ENCODE measurements around the gene MYO6.
"Not testable (repeated sequence)": the region's sequence is repeated elsewhere in the genome, so short reads cannot be mapped to it uniquely, and the experiment has no call there.

The MYO6 gene

DNA sequence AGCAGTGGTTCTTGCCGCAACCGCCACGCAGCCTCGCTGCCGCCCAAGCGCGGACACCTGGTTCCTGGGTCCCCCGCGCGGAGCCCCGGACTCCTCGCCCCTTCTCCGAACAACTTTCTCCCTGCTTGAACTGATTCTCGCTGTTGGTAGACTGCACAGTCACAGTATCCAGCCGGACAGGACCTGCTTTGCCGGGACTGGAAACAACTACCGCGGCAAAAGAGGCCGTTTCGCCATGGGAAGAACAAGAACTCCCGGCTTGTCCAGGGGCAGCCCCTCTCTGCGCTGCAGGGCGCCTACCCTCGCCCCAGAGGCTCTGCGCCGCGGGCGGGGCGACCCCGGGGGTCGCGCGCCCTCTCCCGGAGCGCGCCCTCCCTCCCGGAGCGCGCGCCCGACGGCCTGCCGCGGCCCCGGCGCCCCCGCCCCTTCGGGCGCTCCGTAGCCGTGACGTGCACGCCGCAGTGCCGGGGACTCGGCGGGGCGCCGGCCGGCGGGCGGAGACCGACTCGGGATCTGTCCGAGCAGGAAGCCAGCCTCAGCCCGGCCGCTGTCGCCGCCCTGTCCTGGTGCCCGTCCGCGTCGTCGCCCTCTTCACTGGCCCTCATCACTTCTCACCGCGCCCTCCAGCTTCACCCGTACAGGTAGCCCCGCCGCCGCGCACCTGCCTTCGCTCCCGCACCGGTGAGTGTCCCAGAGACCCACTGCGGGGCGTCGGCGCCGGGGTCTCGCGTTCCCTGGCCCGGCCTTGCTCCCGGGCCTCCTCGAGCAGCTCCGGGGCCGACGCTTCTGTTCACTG, at the start of gene MYO6:
Gene MYO6 (plus strand): TSS at position 497 of the 796 bp plus-strand sequence. CDS start 68,309 bp downstream, outside the sequence.
- DNase-seq (ENCODE audit: low read depth in 2 of 2) = peak; percentile 12 to 30

DNA sequence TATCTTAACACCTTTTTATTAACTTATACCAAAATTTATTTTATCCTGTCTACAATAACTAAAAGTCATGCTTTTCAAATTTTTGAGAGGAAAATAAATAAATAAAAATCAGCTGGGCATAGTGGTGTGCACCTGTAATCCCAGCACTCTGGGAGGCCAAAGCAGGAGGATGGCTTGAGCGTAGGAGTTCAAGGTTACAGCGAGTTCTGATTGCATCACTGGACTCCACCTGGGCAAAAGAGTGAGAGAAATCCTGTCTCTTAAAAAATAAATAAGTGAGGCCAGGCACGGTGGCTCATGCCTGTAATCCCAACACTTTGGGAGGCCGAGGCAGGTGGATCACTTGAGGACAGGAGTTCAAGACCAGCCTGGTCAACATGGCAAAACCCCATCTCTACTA, 40.7 kb upstream of the MYO6 start:
- DNase-seq (ENCODE audit: low read depth in 2 of 2) = not testable (repeated sequence)

DNA sequence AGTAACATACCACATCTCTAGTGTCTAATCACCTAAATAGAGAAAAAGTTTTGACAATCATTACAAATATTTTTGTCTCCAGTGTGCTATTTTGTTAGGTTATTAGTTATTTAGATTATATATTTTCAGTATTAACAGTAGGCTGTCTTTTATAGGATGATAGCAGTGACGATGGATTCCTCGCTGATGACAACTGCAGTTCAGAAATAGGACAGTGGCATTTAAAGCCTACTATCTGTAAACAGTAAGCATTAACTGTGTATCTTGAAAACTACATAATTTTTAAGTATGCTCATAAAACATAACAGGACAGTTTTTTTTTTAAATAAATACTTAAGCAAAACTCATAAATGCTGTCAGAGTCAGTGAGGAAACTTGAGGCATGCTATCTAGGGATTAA, 37.9 kb upstream of the MYO6 start:
- DNase-seq (ENCODE audit: low read depth in 2 of 2) = no peak

DNA sequence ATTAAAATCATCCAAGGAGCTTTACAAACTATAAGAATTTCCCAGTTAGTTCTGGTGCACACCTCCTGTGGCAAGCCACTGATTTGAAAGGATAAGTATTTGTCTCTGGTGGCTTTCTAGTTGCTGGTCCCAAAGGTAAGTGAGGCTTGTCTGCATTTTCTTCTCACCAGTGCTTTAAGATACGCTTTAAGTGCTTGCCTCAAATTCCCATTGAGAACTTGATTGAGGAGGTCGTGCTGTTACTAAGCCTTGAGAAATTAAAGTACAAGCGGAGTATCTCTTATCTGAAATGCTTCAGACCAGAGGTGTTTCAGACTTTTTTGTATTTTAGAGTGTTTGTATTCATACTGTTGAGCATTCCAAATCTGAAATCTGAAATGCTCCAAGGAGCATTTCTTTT, 29.9 kb upstream of the MYO6 start:
- no peak for DNase-seq (ENCODE audit: low read depth in 2 of 2)

DNA sequence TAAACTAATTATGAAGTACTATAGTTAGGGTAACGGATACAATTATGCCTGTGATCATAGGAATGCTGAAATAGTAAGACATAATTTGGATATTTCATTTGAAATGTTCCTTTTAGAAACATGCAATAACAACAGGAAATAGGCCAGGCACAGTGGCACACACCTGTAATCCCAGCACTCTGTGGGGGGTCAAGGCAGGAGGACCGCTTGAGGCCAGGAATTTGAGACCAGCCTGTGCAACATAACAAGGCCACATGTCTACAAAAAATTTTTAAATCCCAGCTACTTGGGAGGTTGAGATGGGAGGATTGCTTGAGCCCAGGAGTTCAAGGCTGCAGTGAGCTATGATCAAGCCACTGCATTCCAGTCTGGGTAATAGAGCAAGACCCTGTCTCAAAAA, 25.7 kb upstream of the MYO6 start:
- DNase-seq (ENCODE audit: low read depth in 2 of 2) = no peak

DNA sequence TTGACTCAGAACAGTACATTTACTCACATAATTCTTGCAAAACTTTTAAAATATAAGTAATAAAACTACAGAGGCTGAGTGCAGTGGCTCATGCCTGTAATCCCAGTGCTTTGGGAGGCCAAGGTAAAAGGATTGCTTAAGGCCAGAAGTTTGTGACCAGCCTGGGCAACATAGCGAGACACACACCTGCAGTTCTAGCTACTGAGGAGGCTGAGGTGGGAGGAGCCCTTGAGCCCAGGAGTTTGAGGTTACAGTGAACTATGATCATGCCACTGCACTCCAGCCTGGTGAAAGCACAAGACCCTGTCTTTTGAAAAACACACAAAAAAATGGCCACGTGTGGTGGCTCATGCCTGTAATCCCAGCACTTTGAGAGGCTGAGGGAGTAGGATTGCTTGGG, 21.8 kb upstream of the MYO6 start:
- DNase-seq (ENCODE audit: low read depth in 2 of 2) = no peak

DNA sequence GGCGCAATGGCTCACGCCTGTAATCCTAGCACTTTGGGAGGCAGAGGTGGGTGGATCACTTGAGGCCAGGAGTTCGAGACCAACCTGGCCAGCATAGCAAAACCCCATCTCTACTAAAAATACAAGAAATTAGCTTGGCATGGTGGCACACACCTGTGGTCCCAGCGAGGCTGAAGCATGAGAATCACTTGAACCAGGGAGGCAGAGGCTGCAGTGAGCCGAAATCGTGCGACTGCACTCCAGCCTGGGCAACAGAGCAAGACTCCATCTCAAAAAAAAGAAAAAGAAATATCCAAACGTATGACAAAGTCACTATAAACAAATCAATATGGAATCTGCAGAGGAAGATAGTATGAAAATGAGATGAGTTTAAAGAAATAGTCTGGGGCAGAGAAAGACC, 18.0 kb upstream of the MYO6 start:
- DNase-seq (ENCODE audit: low read depth in 2 of 2) = not testable (repeated sequence)

DNA sequence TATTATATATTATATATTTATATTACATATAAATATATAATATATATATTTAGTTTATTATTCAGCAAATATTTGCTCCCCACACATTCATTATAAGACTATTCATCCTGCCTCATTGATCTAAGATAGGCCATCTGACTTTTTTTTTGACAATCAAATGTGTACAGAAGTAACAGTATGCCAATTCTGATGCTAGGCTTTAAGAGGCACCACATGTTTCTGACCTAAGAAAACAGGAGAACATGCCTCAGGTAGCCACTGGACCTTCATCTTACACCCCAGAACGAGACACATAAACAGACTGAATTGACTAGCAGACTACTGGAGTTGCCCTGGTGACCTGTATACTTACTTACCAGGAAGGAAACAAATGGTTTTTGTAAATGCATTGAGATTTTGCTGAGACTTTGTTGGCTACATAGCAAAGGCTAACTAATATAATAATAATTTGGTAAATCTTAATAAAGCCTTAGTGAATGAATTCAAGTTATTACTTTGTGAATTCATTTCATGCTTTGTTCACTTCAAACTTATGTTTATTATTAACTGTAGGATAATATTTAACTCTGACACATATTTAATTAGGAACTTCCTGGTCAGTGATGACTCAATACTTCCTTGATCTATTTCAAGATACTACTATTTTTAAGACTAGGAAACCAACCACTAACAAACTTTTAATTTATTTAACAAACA, 13.4 kb upstream of the MYO6 start:
- no peak for DNase-seq (ENCODE audit: low read depth in 2 of 2)

DNA sequence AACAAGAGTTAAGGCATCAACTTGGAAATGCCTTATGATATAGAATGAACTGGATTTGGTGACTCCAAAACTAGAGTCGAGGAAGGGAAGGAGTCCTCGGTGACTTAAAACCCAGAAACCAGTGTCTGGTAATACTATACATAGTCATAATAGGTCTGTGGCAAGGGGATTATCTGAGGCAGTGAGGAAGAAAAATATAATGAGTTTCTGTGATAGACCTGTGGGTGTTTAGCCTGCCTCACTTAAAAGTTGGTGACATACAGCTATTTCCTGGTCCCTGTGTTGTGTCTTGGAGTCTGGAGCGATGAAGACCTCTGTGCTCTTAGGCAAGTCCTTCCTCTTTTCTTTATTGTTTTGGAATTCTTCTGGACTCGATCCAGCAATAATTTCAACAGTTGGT, 5.1 kb upstream of the MYO6 start:
- no peak for DNase-seq (ENCODE audit: low read depth in 2 of 2)

DNA sequence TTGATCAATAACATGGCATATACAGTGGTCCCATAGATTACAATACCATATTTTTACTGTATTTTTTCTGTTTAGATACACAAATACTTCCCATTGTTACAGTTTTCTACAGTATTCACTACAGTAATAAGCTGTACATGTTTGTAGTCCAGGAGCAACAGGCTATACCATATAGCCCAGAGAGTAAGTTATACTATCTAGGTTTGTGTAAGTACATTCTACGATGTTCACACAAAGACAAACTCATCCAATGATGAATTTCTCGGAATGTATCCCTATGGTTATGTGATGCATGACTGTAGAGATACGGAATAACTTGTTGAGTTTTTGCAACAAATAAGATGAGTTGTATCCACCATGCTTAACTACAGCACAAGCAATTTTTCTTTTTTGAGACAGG, 3.6 kb upstream of the MYO6 start:
- no peak for DNase-seq (ENCODE audit: low read depth in 2 of 2)

DNA sequence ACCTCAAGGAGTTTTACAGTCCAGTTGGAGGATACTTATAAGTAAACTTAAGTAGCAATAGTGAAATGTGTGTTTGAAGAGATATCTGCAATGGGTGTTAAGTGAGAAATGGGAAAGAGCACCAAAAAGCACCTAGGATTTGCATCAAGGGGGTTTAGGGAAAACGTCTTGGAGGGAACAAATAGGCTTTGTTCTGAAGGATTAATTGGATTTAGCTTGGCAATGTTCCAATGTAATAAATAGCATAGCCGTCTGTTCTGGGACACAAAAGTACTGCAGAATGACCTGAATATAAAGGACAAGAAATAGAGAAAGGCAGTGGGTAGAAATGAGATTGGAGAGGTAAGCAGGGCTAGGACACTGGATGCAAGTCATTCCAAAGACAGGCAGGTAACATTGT, 2.8 kb upstream of the MYO6 start:
- no peak for DNase-seq (ENCODE audit: low read depth in 2 of 2)

DNA sequence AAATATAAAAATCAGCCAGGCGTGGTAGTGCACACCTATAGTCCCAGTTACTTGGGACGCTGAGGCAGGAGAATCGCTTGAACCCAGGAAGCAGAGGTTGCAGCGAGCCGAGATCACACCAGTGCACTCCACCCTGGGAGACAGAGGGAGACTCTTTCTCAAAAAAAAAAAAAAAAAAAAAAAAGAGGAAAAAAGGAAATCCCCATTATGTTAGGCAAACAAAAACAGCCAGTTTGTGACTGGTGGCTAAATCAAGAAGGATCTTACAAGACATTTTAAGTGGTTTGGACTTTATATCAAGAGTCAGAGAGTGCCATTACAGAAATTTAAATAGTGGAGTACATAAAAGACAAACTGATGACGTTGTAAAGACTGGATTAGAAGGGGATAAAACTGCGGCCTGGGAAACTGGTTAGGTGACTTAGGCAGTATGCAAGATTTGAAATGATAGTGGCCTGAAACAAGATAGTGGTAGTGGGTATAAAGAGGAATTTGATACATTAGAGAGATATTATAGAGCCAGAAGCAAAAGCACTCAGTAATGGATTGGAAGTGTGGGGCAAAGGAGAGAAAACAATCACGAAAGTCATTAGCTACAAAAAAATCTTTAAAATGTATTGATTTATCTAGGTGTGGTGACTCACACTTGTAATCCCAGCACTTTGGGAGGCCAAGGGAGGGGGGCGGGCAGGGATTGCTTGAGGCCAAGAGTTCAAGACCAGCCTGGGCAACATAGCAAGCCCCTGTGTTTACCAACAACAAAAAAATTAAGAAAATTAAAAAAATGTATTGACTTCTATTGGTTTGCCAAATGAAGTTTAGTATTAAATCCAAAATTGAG, 1.7 kb upstream of the MYO6 start:
- DNase-seq (ENCODE audit: low read depth in 2 of 2) = no peak

DNA sequence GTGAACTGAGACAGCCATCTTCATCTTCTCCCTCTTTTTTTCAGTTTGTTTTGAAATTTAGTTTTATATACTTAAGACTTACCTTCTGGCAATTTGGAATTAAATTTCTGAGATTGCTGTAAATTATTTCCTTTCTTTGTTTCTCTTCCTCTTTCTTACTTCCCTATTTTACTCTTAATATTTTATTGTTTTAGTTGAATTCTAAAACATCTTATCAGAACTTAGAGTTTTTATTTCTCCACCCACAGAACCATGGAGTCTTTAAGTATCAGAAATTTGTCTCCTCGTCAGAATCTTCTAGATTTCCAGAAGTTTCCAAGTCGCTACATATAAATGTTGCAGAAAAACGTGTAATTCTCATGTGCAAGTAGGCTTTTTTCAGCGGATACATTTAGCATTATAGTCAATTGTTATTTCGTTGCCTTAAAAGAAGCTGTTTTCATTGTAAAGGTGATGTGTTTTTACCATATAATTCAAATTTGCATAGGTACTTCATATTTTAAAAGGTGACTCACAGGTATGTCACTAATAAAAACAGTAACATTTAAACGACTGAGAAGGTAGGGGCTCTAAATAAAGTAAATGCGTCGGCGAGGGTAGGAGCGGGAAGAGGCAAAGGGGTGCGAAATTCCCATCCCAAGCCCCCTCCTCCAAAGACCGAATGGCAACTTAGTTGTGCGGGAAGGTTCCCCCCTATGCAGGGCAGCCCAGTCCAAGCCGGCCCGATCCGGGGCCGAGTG, 866 bp upstream of the MYO6 start:
- DNase-seq (ENCODE audit: low read depth in 2 of 2) = no peak

DNA sequence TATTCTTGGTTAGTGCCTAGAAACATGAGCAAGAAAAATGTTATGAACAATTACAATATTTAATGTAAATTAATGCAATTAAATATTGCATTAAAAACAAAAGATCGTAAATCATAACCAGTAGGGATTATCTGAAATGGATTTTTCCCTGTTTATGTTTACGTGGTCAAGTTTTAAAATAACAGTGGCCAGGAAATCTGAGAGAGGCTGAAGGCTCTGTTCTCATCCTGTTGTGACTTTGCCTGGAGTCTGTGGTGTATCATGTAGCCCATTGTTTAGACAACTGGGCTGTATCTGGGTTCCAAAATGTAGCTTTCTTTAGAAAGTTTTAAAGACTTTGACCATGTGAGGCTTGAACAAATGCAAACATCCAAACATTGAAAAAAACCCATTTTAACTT, 2.4 kb downstream of the MYO6 start:
- no peak for DNase-seq (ENCODE audit: low read depth in 2 of 2)

DNA sequence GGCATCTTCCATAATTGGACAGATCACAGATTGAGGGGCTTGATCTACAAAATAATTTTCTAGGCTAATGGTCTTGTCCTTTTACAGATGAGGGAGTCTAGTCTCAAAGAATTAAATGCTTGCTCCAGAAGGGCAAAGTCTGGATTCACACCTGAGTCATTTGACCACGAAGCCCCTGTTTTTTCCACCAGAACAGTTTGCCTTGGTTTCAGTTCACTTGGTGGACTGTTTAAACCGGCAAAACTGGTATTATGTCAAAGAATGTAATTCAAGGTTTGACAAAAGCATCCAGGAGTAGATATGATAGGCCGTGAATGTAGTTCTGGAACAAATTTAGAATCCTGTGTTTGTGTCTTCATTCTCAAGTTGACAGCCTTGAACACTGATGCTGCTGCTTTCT, 3.3 kb downstream of the MYO6 start:
- DNase-seq (ENCODE audit: low read depth in 2 of 2) = no peak

DNA sequence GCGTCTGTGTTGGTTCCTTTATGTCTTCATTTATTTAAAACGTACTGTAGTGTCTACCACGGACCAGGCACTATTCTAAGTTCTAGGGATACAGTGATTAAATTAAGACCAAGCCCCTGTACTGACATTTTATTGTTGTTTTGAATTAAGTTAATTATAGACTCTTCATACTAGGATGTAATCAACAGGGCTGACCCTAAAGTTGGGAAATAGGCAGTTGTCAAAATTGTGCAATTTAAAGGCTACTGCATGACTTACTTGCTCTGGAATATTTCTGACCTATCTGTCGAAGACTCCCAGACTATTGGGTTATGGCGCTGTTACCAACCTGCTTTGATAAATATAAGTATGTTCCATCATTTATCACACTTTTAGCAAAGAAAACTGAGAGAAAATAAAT, 6.7 kb downstream of the MYO6 start:
- no peak for DNase-seq (ENCODE audit: low read depth in 2 of 2)

DNA sequence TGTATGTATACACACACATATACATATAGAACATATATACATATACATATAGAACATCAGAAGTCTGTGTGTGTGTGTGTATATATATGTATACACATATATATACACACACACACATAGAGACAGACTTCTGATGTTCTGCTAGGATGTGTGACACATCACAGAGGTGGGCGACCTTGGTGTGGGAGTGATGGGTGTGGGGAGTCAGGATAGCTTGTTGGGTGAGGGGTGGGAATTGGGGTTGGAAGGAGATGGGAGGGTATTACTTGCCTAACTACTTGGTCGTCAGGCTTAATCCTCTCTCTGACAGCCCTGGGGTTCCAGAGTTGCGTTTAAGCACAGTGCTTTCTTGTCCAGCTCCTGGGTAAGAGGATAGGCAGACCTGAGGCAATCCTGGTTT, 8.3 kb downstream of the MYO6 start:
- no peak for DNase-seq (ENCODE audit: low read depth in 2 of 2)

DNA sequence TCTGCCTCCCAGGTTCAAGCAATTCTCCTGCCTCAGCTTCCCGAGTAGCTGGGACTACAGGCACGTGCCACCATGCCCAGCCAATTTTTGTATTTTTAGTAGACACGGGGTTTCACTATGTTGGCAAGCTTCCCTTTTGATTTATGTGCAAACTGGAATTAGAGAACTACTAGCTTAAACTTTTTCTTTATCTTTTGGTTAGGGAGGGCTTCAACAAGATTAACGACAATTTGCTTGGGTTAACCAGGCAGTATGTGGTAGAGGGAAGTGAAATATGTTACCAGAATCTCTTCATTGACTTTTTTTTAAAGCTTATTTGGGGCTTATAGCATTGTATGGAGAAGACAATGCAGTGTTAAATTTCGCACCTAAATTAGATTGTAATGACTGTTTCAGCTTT, 9.0 kb downstream of the MYO6 start:
- DNase-seq (ENCODE audit: low read depth in 2 of 2) = no peak

DNA sequence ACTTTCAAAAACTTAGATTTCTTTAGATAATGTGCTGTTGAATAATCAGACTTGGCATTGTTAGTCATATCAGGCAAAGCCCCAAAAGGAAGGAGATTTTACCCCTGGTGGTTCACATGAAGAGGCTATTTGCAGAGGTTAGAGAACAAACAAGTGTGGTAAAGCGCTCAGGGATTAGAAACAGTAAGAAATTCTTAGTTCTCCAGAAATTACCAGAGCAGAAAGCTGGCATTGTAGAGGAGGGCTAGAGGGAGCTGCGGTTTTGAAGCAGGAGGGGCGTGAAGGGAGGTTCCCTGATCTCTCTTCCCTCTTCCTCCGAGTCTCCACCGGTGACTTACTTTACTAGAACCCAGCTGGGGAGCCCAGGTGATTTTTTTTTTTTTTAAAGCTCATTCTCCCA, 10.2 kb downstream of the MYO6 start:
- DNase-seq (ENCODE audit: low read depth in 2 of 2) = no peak

DNA sequence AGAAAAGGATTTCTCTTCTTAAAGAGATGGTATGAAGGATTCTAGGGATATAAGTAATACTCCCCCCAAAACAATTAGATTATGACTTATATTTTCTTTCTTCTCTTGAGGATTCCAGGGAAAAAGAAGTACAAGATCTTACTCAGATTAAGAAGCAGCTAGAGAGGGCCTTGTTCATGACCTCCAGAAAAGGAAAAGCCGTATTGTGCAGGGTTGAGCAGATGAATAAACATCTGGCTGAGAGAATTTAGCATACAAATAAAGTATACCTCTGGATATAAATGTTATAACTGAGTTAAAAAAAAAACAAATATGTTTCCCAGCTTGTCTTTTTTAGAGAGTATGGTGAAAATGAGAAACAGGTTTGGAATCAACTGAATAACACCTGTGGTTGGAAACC, 11.3 kb downstream of the MYO6 start:
- DNase-seq (ENCODE audit: low read depth in 2 of 2) = no peak

DNA sequence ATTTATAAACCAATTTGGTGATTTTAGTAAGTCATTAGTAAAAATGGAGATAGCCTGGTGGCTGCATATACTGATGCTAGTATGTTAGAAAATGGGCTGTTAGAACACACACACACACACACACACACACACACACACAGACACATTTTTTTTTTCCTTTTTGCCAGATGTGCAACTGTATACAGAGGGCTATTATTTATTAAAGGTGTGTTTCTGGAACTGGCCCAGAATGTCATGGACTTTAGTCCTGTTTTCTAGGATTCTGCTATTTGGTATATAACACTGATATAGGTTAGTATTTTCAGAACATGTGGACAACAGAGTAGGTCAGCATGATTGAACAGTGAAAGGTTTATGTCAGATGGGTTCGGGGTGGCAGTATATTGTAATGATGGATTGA, 12.4 kb downstream of the MYO6 start:
- DNase-seq (ENCODE audit: low read depth in 2 of 2) = no peak

DNA sequence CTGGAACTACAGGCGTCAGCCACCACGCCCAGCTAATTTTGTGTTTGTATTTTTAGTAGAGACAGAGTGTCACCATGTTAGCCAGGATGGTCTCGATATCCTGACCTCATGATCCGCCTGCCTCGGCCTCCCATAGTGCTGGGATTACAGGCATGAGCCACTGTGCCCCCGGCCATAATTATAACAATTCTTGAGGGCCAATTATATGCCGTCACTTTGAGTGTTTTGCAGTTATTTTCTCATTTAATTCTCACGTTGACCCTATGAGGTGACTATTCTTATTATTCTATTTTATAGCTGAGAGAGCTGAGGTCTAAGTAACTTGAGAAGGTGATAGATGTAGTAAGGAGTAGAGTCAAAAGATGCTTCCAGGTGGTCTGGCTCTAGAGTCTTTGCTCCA, 13.0 kb downstream of the MYO6 start:
- no peak for DNase-seq (ENCODE audit: low read depth in 2 of 2)
